Spleen (tissue), 7 donors: ENCODE measurements around the gene CCL16.

Experiments used
- CTCF ChIP-seq, 11 experiments: fragments of 200-600 bp in 7 of 11; fragments of 450-650 bp in 4 of 11; sonication (generic) in 4 of 11; IDR thresholded peaks in 8 of 11; conservative IDR thresholded peaks in 3 of 11; 1 replicate in 7 of 11; 2 replicates in 4 of 11; pipeline versions ENCODE4 v1.4.0 to v1.8.0; 2016 to 2021; ENCODE audit warnings: antibody characterized with exemption in 11 of 11, inconsistent platforms in 4 of 11, mild to moderate bottlenecking in 1 of 11
- POLR2A ChIP-seq, 3 donors: fragments of 450-650 bp; IDR thresholded peaks; one replicate each; pipeline ENCODE4 v1.5.1; 2017; ENCODE audit warnings: antibody characterized with exemption in 3 of 3, mild to moderate bottlenecking in 1 of 3
- POLR2AphosphoS5 ChIP-seq, 3 donors: sonication (generic); formaldehyde crosslinking; IDR thresholded peaks; one replicate each; pipeline ENCODE4 v1.5.1; 2017; ENCODE audit warnings: antibody characterized with exemption in 3 of 3
- donor health status: DM: no; HTN: no; CAD: no; lungs with moderate emphysema.
- donor health status: DM: no; HTN: no; CAD: no.
- donor health status: DM: no; HTN: no; CAD: no.

DNA sequence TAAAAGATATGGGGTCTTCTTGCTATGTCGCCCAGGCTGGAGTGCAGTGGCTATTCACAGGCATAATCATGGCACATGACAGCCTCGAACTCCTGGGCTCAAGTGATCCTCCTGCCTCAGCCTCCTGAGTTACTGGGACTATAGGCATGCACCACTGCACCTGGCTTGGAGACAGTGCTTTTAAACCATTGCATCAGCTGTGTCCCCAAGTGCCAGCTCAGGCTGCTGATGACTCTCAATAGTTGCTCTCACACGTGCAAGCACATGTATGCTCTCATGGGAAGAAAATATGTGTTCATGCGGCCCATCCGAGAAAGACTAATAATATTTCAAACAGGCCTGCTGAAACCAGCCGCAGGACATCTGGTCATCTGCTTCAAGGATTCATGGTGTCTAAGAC lies 8.8 kb downstream of the CCL16 start:
- TF ChIP-seq POLR2AphosphoS5 (IDR thresholded peaks at IDR 0.05), result no peak
- no peak for TF ChIP-seq CTCF (IDR thresholded peaks at IDR 0.05 in 8 of 11, conservative IDR thresholded peaks at IDR 0.05 in 3 of 11)
- no peak for TF ChIP-seq POLR2A (IDR thresholded peaks at IDR 0.05)
